Spinal cord (tissue), 10 donors: Measurements from ENCODE around the gene FBXW11. TPM values are rescaled to one million over a fixed set of nuclear protein-coding genes. Genes with fewer than 3 reads are reported as not detected.

Experiments
- DNase-seq, 6 donors: peaks; one replicate each; pipeline versions ENCODE4 v3.0.0 to v3.0.0-alpha.2; 2013 to 2015; ENCODE audit warnings: low spot score in 6 of 6, low read depth in 4 of 6
- H3K27ac ChIP-seq: one replicate; pipeline ENCODE4 v1.5.1; 2013; ENCODE audit warnings: low read depth, low read length, control low read depth
- H3K27me3 ChIP-seq: one replicate; pipeline ENCODE4 v1.6.1; 2013; ENCODE audit warnings: low read length; ENCODE audit not compliant: control insufficient read depth, insufficient read depth
- H3K36me3 ChIP-seq: one replicate; pipeline ENCODE4 v1.6.1; 2013; ENCODE audit warnings: low read length; ENCODE audit not compliant: control insufficient read depth, insufficient read depth
- H3K4me1 ChIP-seq: one replicate; pipeline ENCODE4 v1.6.1; 2013; ENCODE audit warnings: low read length; ENCODE audit not compliant: control insufficient read depth, insufficient read depth
- H3K4me3 ChIP-seq: one replicate; pipeline ENCODE4 v1.5.1; 2013; ENCODE audit warnings: low read depth, low read length, control low read depth
- H3K9me3 ChIP-seq: one replicate; pipeline ENCODE4 v1.6.1; 2013; ENCODE audit warnings: low read length; ENCODE audit not compliant: control insufficient read depth, insufficient read depth
- whole genome bisulfite sequencing: methylation state at CpG from one replicate; pipeline ENCODE4 v1.1.5; 2013; ENCODE audit warnings: missing lambda C conversion rate; ENCODE audit not compliant: insufficient coverage; 5-methylcytosine and 5-hydroxymethylcytosine counted together
- polyA plus RNA-seq, 2 donors: library from polyadenylated mRNA; unstranded; fragments of 120-200 nt; gene quantifications; one replicate each; pipeline ENCODE4 v1.2.1, GENCODE V29; 2013; ENCODE audit not compliant: insufficient read length in 2 of 2
- total RNA-seq, 2 donors: library from RNA; depleted of rRNA in 1 of 2; stranded (reverse); fragments of 120-200 nt in 1 of 2; fragments of >200 nt in 1 of 2; gene quantifications; one replicate each; pipeline versions ENCODE4 v1.2.3 to v1.2.4, GENCODE V29; 2013 to 2014
- donor health status: healthy.

FBXW11 gene
- total and polyA plus RNA-seq, 4 donors = 72.1 to 135 (median 87.1) TPM

DNA sequence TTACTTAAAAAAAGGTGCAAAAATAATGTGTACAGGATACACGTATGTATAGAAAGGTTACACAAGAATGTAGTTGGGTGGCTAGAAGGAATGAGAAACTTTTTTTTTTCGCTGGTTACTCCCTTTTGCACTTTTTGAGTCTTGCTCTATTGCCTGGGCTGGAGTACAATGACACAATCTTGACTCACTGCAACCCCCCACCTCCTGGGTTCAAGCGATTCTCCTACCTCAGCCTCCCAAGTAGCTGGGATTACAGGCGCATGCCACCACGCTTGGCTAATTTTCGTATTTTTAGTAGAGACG is 15.8 kb downstream of the FBXW11 start:
- WGBS = 100% methylated on average over 5 of the region's 7 CpGs
- H3K4me3 ChIP-seq = no peak overlapping the region

GRCh38 chr5:171989946-171990712 is 16.3 kb downstream of the FBXW11 start:
- Histone ChIP-seq H3K9me3 (no peaks in the 10 kb centered on the region), H3K27ac (no peak overlapping the region), H3K27me3 (no peaks in the 10 kb centered on the region), H3K4me1 (no peaks in the 10 kb centered on the region), H3K36me3 (no peaks in the 10 kb centered on the region), H3K4me3 (no peak overlapping the region)
- DNase-seq = no peak

More for the DNA sequence above, 15.8 kb downstream of the FBXW11 start:
- no peaks in the 10 kb centered on the region for H3K9me3 ChIP-seq
- H3K4me1 ChIP-seq = no peaks in the 10 kb centered on the region
- H3K27me3 ChIP-seq = no peaks in the 10 kb centered on the region
- H3K27ac ChIP-seq = no peak overlapping the region
- no peak for DNase-seq
- H3K36me3 ChIP-seq = no peaks in the 10 kb centered on the region

- Histone ChIP-seq H3K27me3 (no peaks in the 10 kb centered on the region), H3K4me1 (no peaks in the 10 kb centered on the region), H3K9me3 (no peaks in the 10 kb centered on the region), H3K4me3 (no peak overlapping the region), H3K36me3 (no peaks in the 10 kb centered on the region), H3K27ac (no peak overlapping the region)
- DNase-seq = no peak
- WGBS = 70% methylated on average over 2 of the region's 5 CpGs
These were observed 17.2 kb downstream of the FBXW11 start for GRCh38 chr5:171989276-171989675.

DNA sequence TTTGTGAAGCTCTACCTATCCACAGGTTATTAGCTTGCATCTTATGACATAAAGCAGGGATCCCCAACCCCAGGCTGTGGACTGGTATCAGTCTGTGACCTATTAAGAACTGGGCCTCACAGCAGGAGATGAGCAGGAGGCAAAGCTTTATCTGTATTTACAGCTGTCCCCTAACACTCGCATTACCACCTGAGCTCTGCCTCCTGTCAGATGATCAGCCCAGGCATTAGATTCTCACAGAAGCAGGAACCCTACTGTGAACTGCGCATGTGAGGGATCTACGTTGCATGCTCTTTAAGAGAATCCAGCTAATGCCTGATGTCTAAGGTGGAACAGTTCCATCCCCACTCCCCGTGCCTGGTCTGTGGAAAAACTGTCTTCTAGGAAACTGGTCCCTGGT is 19.7 kb downstream of the FBXW11 start:
- Histone ChIP-seq H3K9me3 (no peaks in the 10 kb centered on the region), H3K4me3 (no peak overlapping the region), H3K36me3 (no peaks in the 10 kb centered on the region), H3K27me3 (no peaks in the 10 kb centered on the region), H3K27ac (no peak overlapping the region), H3K4me1 (no peaks in the 10 kb centered on the region)
- DNase-seq = no peak
- WGBS = 84% methylated on average over 4 of the region's 4 CpGs

DNA sequence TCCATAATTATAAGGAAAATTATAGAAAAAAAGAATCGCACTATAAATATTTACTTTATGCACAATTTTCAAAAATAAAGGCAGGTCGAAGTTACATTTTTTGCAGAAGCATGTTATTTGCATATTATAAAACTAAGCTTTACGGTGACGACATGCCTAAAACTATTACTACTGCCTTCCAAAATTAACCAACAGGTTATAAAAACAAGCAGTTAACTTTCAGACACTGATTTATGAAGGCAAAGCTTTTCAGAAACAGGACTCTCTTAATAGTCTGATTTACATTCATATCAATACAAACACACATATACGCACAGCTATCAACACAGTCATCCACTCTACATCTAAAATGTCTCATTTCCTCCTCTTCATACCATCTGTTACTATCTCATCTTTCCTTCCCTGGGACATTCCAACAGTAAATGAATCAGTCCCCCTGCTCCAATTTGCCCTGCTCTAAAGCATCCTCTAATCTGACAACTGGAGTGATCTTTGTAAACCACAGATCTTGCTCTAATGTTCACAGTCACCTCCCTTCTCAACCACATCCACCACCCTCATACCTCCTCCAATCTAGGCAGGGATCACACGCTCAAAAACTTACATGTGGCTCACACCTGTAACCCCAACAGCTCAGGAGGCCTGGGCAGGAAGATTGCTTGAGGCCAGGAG is 21.6 kb downstream of the FBXW11 start:
- DNase-seq = peak in 1 of 6 donors; percentile 63
- H3K36me3 ChIP-seq = no peaks in the 10 kb centered on the region
- WGBS = 92% methylated on average over 3 of the region's 6 CpGs

GRCh38 chr5:171981847-171982246 is 24.6 kb downstream of the FBXW11 start:
- no peak overlapping the region for H3K4me3 ChIP-seq
- H3K27me3 ChIP-seq = no peaks in the 10 kb centered on the region
- WGBS = no CpG with 5 or more reads among the region's 2 CpGs
- peaks cover 4% of the 10 kb centered on the region for H3K9me3 ChIP-seq
- no peak for DNase-seq
- no peak overlapping the region for H3K27ac ChIP-seq
- H3K36me3 ChIP-seq = no peaks in the 10 kb centered on the region
- no peaks in the 10 kb centered on the region for H3K4me1 ChIP-seq

More for the DNA sequence above, 21.6 kb downstream of the FBXW11 start:
- Histone ChIP-seq H3K9me3 (no peaks in the 10 kb centered on the region), H3K27ac (no peak overlapping the region), H3K4me1 (no peaks in the 10 kb centered on the region), H3K27me3 (no peaks in the 10 kb centered on the region), H3K4me3 (no peak overlapping the region)

- Histone ChIP-seq H3K27ac (no peak overlapping the region), H3K4me3 (no peak overlapping the region), H3K36me3 (no peaks in the 10 kb centered on the region), H3K4me1 (no peaks in the 10 kb centered on the region), H3K9me3 (peaks cover 4% of the 10 kb centered on the region), H3K27me3 (no peaks in the 10 kb centered on the region)
- no CpG with 5 or more reads among the region's 3 CpGs for WGBS
- DNase-seq = no peak
These were observed 25.6 kb downstream of the FBXW11 start for GRCh38 chr5:171980792-171981191.

- Histone ChIP-seq H3K9me3 (peaks cover 4% of the 10 kb centered on the region), H3K27ac (no peak overlapping the region), H3K36me3 (no peaks in the 10 kb centered on the region), H3K4me3 (no peak overlapping the region), H3K27me3 (no peaks in the 10 kb centered on the region), H3K4me1 (no peaks in the 10 kb centered on the region)
- WGBS = 90% methylated on average over 5 of the region's 8 CpGs
- DNase-seq = no peak
These were observed 26.8 kb downstream of the FBXW11 start for GRCh38 chr5:171979606-171980005.

- H3K4me1 ChIP-seq = no peaks in the 10 kb centered on the region
- H3K27ac ChIP-seq = no peak overlapping the region
- WGBS = 60% methylated on average over 3 of the region's 4 CpGs
- peaks cover 4% of the 10 kb centered on the region for H3K9me3 ChIP-seq
- no peaks in the 10 kb centered on the region for H3K27me3 ChIP-seq
- H3K36me3 ChIP-seq = no peaks in the 10 kb centered on the region
- no peak for DNase-seq
- no peak overlapping the region for H3K4me3 ChIP-seq
These were observed 27.9 kb downstream of the FBXW11 start for GRCh38 chr5:171978519-171978918.

DNA sequence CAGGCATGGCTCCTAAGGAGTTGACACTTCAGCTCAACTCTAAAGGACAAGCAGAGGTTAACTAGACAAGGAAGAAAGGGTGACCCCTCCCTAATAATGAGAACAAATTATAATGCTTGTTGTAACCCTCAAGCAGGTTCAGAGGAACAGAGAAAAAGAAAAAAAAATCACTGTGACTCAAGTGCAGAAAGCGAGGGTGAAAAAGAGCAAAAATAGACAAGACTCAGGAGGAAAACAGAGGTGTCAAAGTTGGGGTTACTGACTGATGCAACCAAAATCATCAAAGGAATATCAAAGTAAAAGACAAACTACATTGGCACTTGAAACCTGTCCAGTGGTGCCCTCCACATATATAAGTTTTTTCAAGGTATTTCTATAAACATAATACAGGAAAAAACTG is 28.4 kb downstream of the FBXW11 start:
- no peak for DNase-seq
- Histone ChIP-seq H3K9me3 (peaks cover 4% of the 10 kb centered on the region), H3K4me1 (no peaks in the 10 kb centered on the region), H3K27ac (no peak overlapping the region), H3K36me3 (no peaks in the 10 kb centered on the region), H3K4me3 (no peak overlapping the region), H3K27me3 (no peaks in the 10 kb centered on the region)
- WGBS = 88% methylated on average over 1 of the region's 1 CpG
